Measurements from ENCODE around the gene CCDC183. TPM values are rescaled to one million over a fixed set of nuclear protein-coding genes. Genes with fewer than 3 reads are reported as not detected.

The CCDC183 gene
- total RNA-seq, 1 donor from 2014 or later, result 0.84 TPM

GRCh38 chr9:136821826-136822544 is 25.8 kb downstream of the CCDC183 start:
- H3K9me3 ChIP-seq (ENCODE audit: insufficient read depth, low read depth, low read length), result no peaks in the 10 kb centered on the region
- no peak overlapping the region for H3K27ac ChIP-seq (ENCODE audit: low read depth, low read length)
- Mint-ChIP-seq H3K36me3 (ENCODE audit: low read depth, unreplicated experiment) (peaks cover 5% of the 10 kb centered on the region), H3K9me3 (ENCODE audit: unreplicated experiment) (no peaks in the 10 kb centered on the region), H3K4me1 (ENCODE audit: low read depth, unreplicated experiment) (no peaks in the 10 kb centered on the region), H3K4me3 (ENCODE audit: unreplicated experiment) (no peak overlapping the region), H3K27me3 (ENCODE audit: low read depth, unreplicated experiment) (no peaks in the 10 kb centered on the region), H3K27ac (ENCODE audit: unreplicated experiment) (peak overlapping the region; percentile 12)
- H2AFZ ChIP-seq (ENCODE audit: low read depth, low read length), result no peak overlapping the region
- no peaks in the 10 kb centered on the region for H3K27me3 ChIP-seq (ENCODE audit: insufficient read depth, low read length)
- peaks cover 45% of the 10 kb centered on the region for H3K79me2 ChIP-seq (ENCODE audit: insufficient read depth, low read length)
- peaks cover 42% of the 10 kb centered on the region for H4K20me1 ChIP-seq (ENCODE audit: insufficient read depth, low read length)
- peaks cover 12% of the 10 kb centered on the region for H3K4me1 ChIP-seq (ENCODE audit: insufficient read depth, low read length)
- peak overlapping the region; percentile 72 for H3K9ac ChIP-seq (ENCODE audit: low read length)
- H3K4me3 ChIP-seq (ENCODE audit: insufficient read depth, low read depth, low read length), result no peak overlapping the region
- peak overlapping the region; percentile 89 for H3K4me2 ChIP-seq (ENCODE audit: low read length)
- TF ChIP-seq CTCF (IDR thresholded peaks at IDR 0.05; ENCODE audit: insufficient read depth, low read depth, low read length), result no peak
- TF ChIP-seq EZH2 (IDR thresholded peaks at IDR 0.05; ENCODE audit: insufficient read depth, low read length), result no peak
- DNase-seq (ENCODE audit: low read depth) (no peak), FAIRE-seq (no peak)
- peaks cover 4% of the 10 kb centered on the region for H3K36me3 ChIP-seq (ENCODE audit: insufficient read depth, low read length)

GRCh38 chr9:136823136-136824046 is 27.3 kb downstream of the CCDC183 start:
- TF ChIP-seq CTCF (IDR thresholded peaks at IDR 0.05; ENCODE audit: insufficient read depth, low read depth, low read length), result no peak
- no peak for TF ChIP-seq EZH2 (IDR thresholded peaks at IDR 0.05; ENCODE audit: insufficient read depth, low read length)
- H3K9ac ChIP-seq (ENCODE audit: low read length), result no peak overlapping the region
- peaks cover 5% of the 10 kb centered on the region for H3K36me3 Mint-ChIP-seq (ENCODE audit: low read depth, unreplicated experiment)
- H4K20me1 ChIP-seq (ENCODE audit: insufficient read depth, low read length), result peaks cover 39% of the 10 kb centered on the region
- H3K79me2 ChIP-seq (ENCODE audit: insufficient read depth, low read length), result peaks cover 40% of the 10 kb centered on the region
- no peaks in the 10 kb centered on the region for H3K9me3 ChIP-seq (ENCODE audit: insufficient read depth, low read depth, low read length)
- H3K36me3 ChIP-seq (ENCODE audit: insufficient read depth, low read length), result peaks cover 4% of the 10 kb centered on the region
- H3K27ac Mint-ChIP-seq (ENCODE audit: unreplicated experiment), result no peak overlapping the region
- H3K4me1 ChIP-seq (ENCODE audit: insufficient read depth, low read length), result peaks cover 12% of the 10 kb centered on the region
- no peak for DNase-seq (ENCODE audit: low read depth)
- H3K27me3 ChIP-seq (ENCODE audit: insufficient read depth, low read length), result no peaks in the 10 kb centered on the region
- FAIRE-seq, result no peak
- H3K27ac ChIP-seq (ENCODE audit: low read depth, low read length), result no peak overlapping the region
- H3K4me1 Mint-ChIP-seq (ENCODE audit: low read depth, unreplicated experiment), result no peaks in the 10 kb centered on the region
- H2AFZ ChIP-seq (ENCODE audit: low read depth, low read length), result no peak overlapping the region
- no peaks in the 10 kb centered on the region for H3K27me3 Mint-ChIP-seq (ENCODE audit: low read depth, unreplicated experiment)
- no peak overlapping the region for H3K4me2 ChIP-seq (ENCODE audit: low read length)
- H3K4me3 ChIP-seq (ENCODE audit: insufficient read depth, low read depth, low read length), result no peak overlapping the region
- H3K4me3 Mint-ChIP-seq (ENCODE audit: unreplicated experiment), result no peak overlapping the region
- no peaks in the 10 kb centered on the region for H3K9me3 Mint-ChIP-seq (ENCODE audit: unreplicated experiment)

All from astrocyte (in vitro differentiated cells and primary cell).